ENCODE data around the gene INMT. TPM values are rescaled to one million over a fixed set of nuclear protein-coding genes. Genes with fewer than 3 reads are reported as not detected.

Gene INMT
- total and polyA plus RNA-seq, 2 of the 8 experiments (the other 6 are each of a cell fraction or from before 2014, with no cell fraction given): 0.60 to 0.94 TPM

GRCh38 chr7:30729642-30730041 is 22.3 kb upstream of the INMT start:
- DNase-seq (ENCODE audit: low read depth in 1 of 2, low spot score in 2 of 2) (no peak), FAIRE-seq (no peak)
- H4K5ac ChIP-seq (ENCODE audit: insufficient read length, low read depth, low read length): no peak overlapping the region
- H3K4me2 ChIP-seq (ENCODE audit: insufficient read depth in 1 of 2, low read depth in 2 of 2, low read length in 2 of 2): no peak overlapping the region
- H4K8ac ChIP-seq (ENCODE audit: extremely low read depth, insufficient read depth, low read length): peak overlapping the region; percentile 45; the same call in 1 of the 2 replicates
- no peak overlapping the region for H2AFZ ChIP-seq (ENCODE audit: low read length)
- peaks cover 0 to 21% (median 11%) of the 10 kb centered on the region in 4 experiments; a peak in 6 of 7 replicates for H3K4me1 ChIP-seq (replicated peaks in 1 of 4; ENCODE audit: control insufficient read depth in 3 of 4, insufficient read depth in 4 of 4, low read length in 3 of 4)
- H2AK5ac ChIP-seq (ENCODE audit: low read depth, low read length): no peak overlapping the region
- H3K14ac ChIP-seq (ENCODE audit: insufficient read length): no peak overlapping the region
- no peak overlapping the region for H4K91ac ChIP-seq (replicated peaks; ENCODE audit: insufficient read length, low read length)
- no peak overlapping the region for H3K27ac ChIP-seq (ENCODE audit: low read depth, low read length)
- no peaks in the 10 kb centered on the region for H4K20me1 ChIP-seq (replicated peaks in 1 of 2; ENCODE audit: control insufficient read depth in 1 of 2, insufficient read depth in 2 of 2, low read length in 2 of 2)
- H3K23ac ChIP-seq (ENCODE audit: insufficient read length): no peak overlapping the region
- H2BK120ac ChIP-seq (replicated peaks; ENCODE audit: low read depth, low read length): no peak overlapping the region
- CTCF ChIA-PET (ENCODE audit: partially characterized antibody): interaction anchor here (1.1 to 2.0 kb wide), 4 partner anchors 11 to 21 kb away, joined by 3 to 18 read pairs (median 7); no protein-coding TSS in a partner anchor
- no peaks in the 10 kb centered on the region; the same call in 1 of the 2 replicates for H3K79me1 ChIP-seq (ENCODE audit: low read depth, low read length)
- H2BK15ac ChIP-seq (ENCODE audit: low read length): no peak overlapping the region
- no peak overlapping the region for H3K4me3 ChIP-seq (ENCODE audit: extremely low read depth in 1 of 4, insufficient read depth in 2 of 4, low read depth in 3 of 4, low read length in 4 of 4)
- no peaks in the 10 kb centered on the region for H3K36me3 ChIP-seq (ENCODE audit: control insufficient read depth in 2 of 4, insufficient read depth in 4 of 4, low read length in 3 of 4)
- no peaks in the 10 kb centered on the region for H3K23me2 ChIP-seq (ENCODE audit: low read depth, low read length)
- H3K27me3 ChIP-seq (replicated peaks in 1 of 4; ENCODE audit: control insufficient read depth in 3 of 4, extremely low read depth in 1 of 4, insufficient read depth in 3 of 4, low read length in 3 of 4): no peaks in the 10 kb centered on the region; a peak in 2 of 7 replicates
- no peaks in the 10 kb centered on the region for H3K79me2 ChIP-seq (ENCODE audit: control insufficient read depth in 1 of 2, insufficient read depth in 2 of 2, low read length in 2 of 2)
- H2BK5ac ChIP-seq (ENCODE audit: low read depth, low read length): no peak overlapping the region
- H2BK12ac ChIP-seq (ENCODE audit: low read depth, low read length): no peak overlapping the region
- WGBS, 2 experiments (ENCODE audit: extremely low coverage in 1 of 2, insufficient coverage in 1 of 2, insufficient read length in 1 of 2, insufficient replicate concordance in 2 of 2, low coverage in 1 of 2, low lambda C conversion rate in 2 of 2, missing lambda C conversion rate in 1 of 2): 94% methylated on average over 2 of the region's 2 CpGs; no CpG with 5 or more reads in 1 of the 2 experiments
- no peak overlapping the region for H2BK20ac ChIP-seq (ENCODE audit: low read length)
- H3K56ac ChIP-seq (replicated peaks; ENCODE audit: insufficient read length, low read depth, low read length): no peak overlapping the region
- H3K9ac ChIP-seq (replicated peaks in 1 of 4; ENCODE audit: extremely low read depth in 1 of 4, low read depth in 3 of 4, low read length in 3 of 4): no peak overlapping the region
- no peaks in the 10 kb centered on the region for H3K9me3 ChIP-seq (ENCODE audit: insufficient read depth in 2 of 2, low read depth in 1 of 2, low read length in 1 of 2)
- no peak overlapping the region for H3K18ac ChIP-seq (ENCODE audit: extremely low read depth, low read length)
- no peak overlapping the region for H3K4ac ChIP-seq (replicated peaks; ENCODE audit: insufficient read length, low read depth, low read length)
- POLR2A ChIA-PET (ENCODE audit: partially characterized antibody): interaction anchor here (0.9 to 1.9 kb wide), 2 partner anchors 9 to 10 kb away, joined by 3 to 7 read pairs; no protein-coding TSS in a partner anchor
- no peak for TF ChIP-seq SUZ12 (IDR thresholded peaks at IDR 0.05; ENCODE audit: low read length)
- no peak for TF ChIP-seq SP4 (IDR thresholded peaks at IDR 0.05; ENCODE audit: low read length)
- TF ChIP-seq BCL11A (IDR thresholded peaks at IDR 0.05; ENCODE audit: low read depth in 2 of 2, low read length in 2 of 2): no peak
